Measurements from ENCODE around the gene CD3D. TPM values are rescaled to one million over a fixed set of nuclear protein-coding genes. Genes with fewer than 3 reads are reported as not detected.
A peak's percentile ranks its signal among the peaks of the same experiment; 100 is the strongest.

The CD3D gene
- total and polyA plus RNA-seq, 2 experiments from 2014 or later = 1.8 to 2.3 TPM

GRCh38 chr11:118341261-118341660, 1.2 kb downstream of the CD3D start:
- no peaks in the 10 kb centered on the region for H3K9me3 ChIP-seq (ENCODE audit: low read depth)
- WGBS (ENCODE audit: low lambda C conversion rate, missing lambda C conversion rate) = 97% methylated on average over 3 of the region's 3 CpGs
- H3K79me2 ChIP-seq = no peaks in the 10 kb centered on the region
- H3K4me2 ChIP-seq = no peak overlapping the region
- H3K4me3 ChIP-seq = no peak overlapping the region
- H3K27me3 ChIP-seq = no peaks in the 10 kb centered on the region
- no peak overlapping the region for H2AFZ ChIP-seq
- TF ChIP-seq EZH2 (IDR thresholded peaks at IDR 0.05; ENCODE audit: borderline replicate concordance) (no peak), CTCF (IDR thresholded peaks at IDR 0.05; ENCODE audit: poor library complexity) (no peak), EZH2phosphoT487 (IDR thresholded peaks at IDR 0.05; ENCODE audit: low read depth, severe bottlenecking, unreplicated experiment) (no peak)
- no peak overlapping the region for H3K27ac ChIP-seq
- peaks cover 12% of the 10 kb centered on the region for H3K4me1 ChIP-seq (ENCODE audit: insufficient read depth)
- no peaks in the 10 kb centered on the region for H3K9me2 ChIP-seq (replicated peaks; ENCODE audit: insufficient read depth)
- no peak for DNase-seq (ENCODE audit: low spot score)
- no peaks in the 10 kb centered on the region for H3K36me3 ChIP-seq (replicated peaks; ENCODE audit: insufficient read depth, low read depth)
- no peaks in the 10 kb centered on the region for H4K20me1 ChIP-seq (ENCODE audit: insufficient read depth, poor library complexity, severe bottlenecking)

- DNase-seq (ENCODE audit: low spot score) = no peak
- H3K4me1 ChIP-seq (ENCODE audit: insufficient read depth) = peaks cover 12% of the 10 kb centered on the region
- H3K27ac ChIP-seq = no peak overlapping the region
- H3K9me3 ChIP-seq (ENCODE audit: low read depth) = no peaks in the 10 kb centered on the region
- no peaks in the 10 kb centered on the region for H3K36me3 ChIP-seq (replicated peaks; ENCODE audit: insufficient read depth, low read depth)
- 83% methylated on average over 3 of the region's 3 CpGs for WGBS (ENCODE audit: low lambda C conversion rate, missing lambda C conversion rate)
- no peaks in the 10 kb centered on the region for H3K9me2 ChIP-seq (replicated peaks; ENCODE audit: insufficient read depth)
- H4K20me1 ChIP-seq (ENCODE audit: insufficient read depth, poor library complexity, severe bottlenecking) = no peaks in the 10 kb centered on the region
- TF ChIP-seq EZH2phosphoT487 (IDR thresholded peaks at IDR 0.05; ENCODE audit: low read depth, severe bottlenecking, unreplicated experiment) (no peak), EZH2 (IDR thresholded peaks at IDR 0.05; ENCODE audit: borderline replicate concordance) (no peak), CTCF (IDR thresholded peaks at IDR 0.05; ENCODE audit: poor library complexity) (no peak)
- no peak overlapping the region for H3K4me3 ChIP-seq
- no peak overlapping the region for H3K4me2 ChIP-seq
- no peaks in the 10 kb centered on the region for H3K27me3 ChIP-seq
- H3K79me2 ChIP-seq = no peaks in the 10 kb centered on the region
- H2AFZ ChIP-seq = no peak overlapping the region
These were observed 2.1 kb downstream of the CD3D start for GRCh38 chr11:118340449-118340848.

GRCh38 chr11:118339281-118339961, 3.1 kb downstream of the CD3D start:
- Histone ChIP-seq H3K36me3 (replicated peaks; ENCODE audit: insufficient read depth, low read depth) (no peaks in the 10 kb centered on the region), H3K27ac (peak overlapping the region; percentile 92), H4K20me1 (ENCODE audit: insufficient read depth, poor library complexity, severe bottlenecking) (no peaks in the 10 kb centered on the region), H3K4me3 (no peak overlapping the region), H3K4me2 (no peak overlapping the region), H3K9me2 (replicated peaks; ENCODE audit: insufficient read depth) (no peaks in the 10 kb centered on the region), H3K9me3 (ENCODE audit: low read depth) (no peaks in the 10 kb centered on the region), H3K79me2 (no peaks in the 10 kb centered on the region), H2AFZ (no peak overlapping the region), H3K27me3 (no peaks in the 10 kb centered on the region), H3K4me1 (ENCODE audit: insufficient read depth) (peaks cover 12% of the 10 kb centered on the region)
- TF ChIP-seq CTCF (IDR thresholded peaks at IDR 0.05; ENCODE audit: poor library complexity) = no peak
- no peak for TF ChIP-seq EZH2 (IDR thresholded peaks at IDR 0.05; ENCODE audit: borderline replicate concordance)
- TF ChIP-seq EZH2phosphoT487 (IDR thresholded peaks at IDR 0.05; ENCODE audit: low read depth, severe bottlenecking, unreplicated experiment) = no peak
- no peak for DNase-seq (ENCODE audit: low spot score)
- WGBS (ENCODE audit: low lambda C conversion rate, missing lambda C conversion rate) = 86% methylated on average over 5 of the region's 5 CpGs
